H1 (cell line): ENCODE measurements around the gene NKAIN4.

Experiments
- BCL11A ChIP-seq, 2 experiments: IDR thresholded peaks; one replicate each; pipeline ENCODE4 v1.6.1; 2011; ENCODE audit warnings: low read depth in 2 of 2, low read length in 2 of 2, mild to moderate bottlenecking in 2 of 2
- CBX5 ChIP-seq: fragments of 300-800, 300-1000 bp; sonication (generic); IDR thresholded peaks from 2 replicates; pipeline ENCODE4 v1.7.1; 2016; ENCODE audit warnings: antibody characterized with exemption, low read length, low read depth
- CBX8 ChIP-seq: fragments of 300-800, 300-1000 bp; sonication (generic); IDR thresholded peaks from 2 replicates; pipeline ENCODE4 v1.7.1; 2016; ENCODE audit warnings: low read depth, low read length, borderline replicate concordance
- CTCF ChIP-seq, 3 experiments: IDR thresholded peaks; 1 replicate in 2 of 3; 2 replicates in 1 of 3; pipeline versions ENCODE4 v1.5.1 to v1.6.1; 2011; ENCODE audit warnings: low read length in 3 of 3, mild to moderate bottlenecking in 3 of 3, inconsistent platforms in 2 of 3, low read depth in 1 of 3, moderate library complexity in 1 of 3; ENCODE audit not compliant: insufficient read depth in 1 of 3; ENCODE audit errors: control extremely low read depth in 1 of 3
- EP300 ChIP-seq, 2 experiments: IDR thresholded peaks; 1 replicate in 1 of 2; 2 replicates in 1 of 2; pipeline ENCODE4 v1.6.1; 2011 to 2012; ENCODE audit warnings: low read depth in 2 of 2, low read length in 2 of 2, mild to moderate bottlenecking in 2 of 2, borderline replicate concordance in 1 of 2, inconsistent platforms in 1 of 2, moderate library complexity in 1 of 2
- EZH2 ChIP-seq: fragments of 200-600 bp; sonication (generic); IDR thresholded peaks from 2 replicates; pipeline ENCODE4 v1.7.1; 2012; ENCODE audit warnings: low read depth, mild to moderate bottlenecking, moderate library complexity, low read length, inconsistent platforms; ENCODE audit not compliant: severe bottlenecking
- JUN ChIP-seq: IDR thresholded peaks from 2 replicates; pipeline ENCODE4 v1.6.1; 2011; ENCODE audit warnings: low read depth, mild to moderate bottlenecking, improper control_type of control experiment, low read length
- PHF8 ChIP-seq: fragments of 200-600 bp; sonication (generic); conservative IDR thresholded peaks from 2 replicates; pipeline ENCODE4 v1.7.1; 2012; ENCODE audit warnings: low read depth, mild to moderate bottlenecking, inconsistent platforms, low read length, moderate library complexity
- POLR2A ChIP-seq, 2 experiments: IDR thresholded peaks; 1 replicate in 1 of 2; 2 replicates in 1 of 2; pipeline ENCODE4 v1.6.1; 2011; ENCODE audit warnings: low read depth in 2 of 2, low read length in 2 of 2, mild to moderate bottlenecking in 2 of 2; ENCODE audit errors: control extremely low read depth in 1 of 2
- RAD21 ChIP-seq, 2 experiments: IDR thresholded peaks in 1 of 2; conservative IDR thresholded peaks in 1 of 2; 2 replicates each; pipeline ENCODE4 v1.6.1; 2011; ENCODE audit warnings: low read depth in 2 of 2, low read length in 2 of 2, improper control_type of control experiment in 1 of 2, inconsistent platforms in 1 of 2, mild to moderate bottlenecking in 1 of 2, moderate library complexity in 1 of 2
- RNF2 ChIP-seq: fragments of 200-900, 300-1000 bp; sonication (generic); IDR thresholded peaks from 2 replicates; pipeline ENCODE4 v1.7.1; 2016; ENCODE audit warnings: borderline replicate concordance, low read depth, mild to moderate bottlenecking, antibody characterized with exemption, low read length; ENCODE audit not compliant: poor library complexity, severe bottlenecking; ENCODE audit errors: missing control alignments
- SAP30 ChIP-seq: fragments of 300-600 bp; sonication (generic); IDR thresholded peaks from 2 replicates; pipeline ENCODE4 v1.7.1; 2012; ENCODE audit warnings: low read length, moderate library complexity, mild to moderate bottlenecking, inconsistent platforms; ENCODE audit not compliant: insufficient read depth, insufficient replicate concordance
- USF2 ChIP-seq: IDR thresholded peaks from 2 replicates; pipeline ENCODE4 v1.6.1; 2011; ENCODE audit warnings: low read length, improper control_type of control experiment

- TF ChIP-seq BCL11A (IDR thresholded peaks at IDR 0.05; ENCODE audit: low read depth in 2 of 2, low read length in 2 of 2) (no peak), CBX8 (no peak), POLR2A (IDR thresholded peaks at IDR 0.05; ENCODE audit: control extremely low read depth in 1 of 2, low read depth in 2 of 2, low read length in 2 of 2) (no peak), EP300 (IDR thresholded peaks at IDR 0.05; ENCODE audit: borderline replicate concordance in 1 of 2, low read depth in 2 of 2, low read length in 2 of 2) (no peak), RNF2 (no peak), CBX5 (no peak), USF2 (no peak), CTCF (IDR thresholded peaks at IDR 0.05; ENCODE audit: control extremely low read depth in 1 of 3, insufficient read depth in 1 of 3, low read depth in 1 of 3, low read length in 3 of 3) (no peak), JUN (no peak), RAD21 (IDR thresholded peaks at IDR 0.05 in 1 of 2, conservative IDR thresholded peaks at IDR 0.05 in 1 of 2; ENCODE audit: low read depth in 2 of 2, low read length in 2 of 2) (no peak), SAP30 (no peak), EZH2 (no peak), PHF8 (no peak)
Measured at GRCh38 chr20:63279931-63280330, 25.7 kb upstream of the NKAIN4 start.
